ENCODE measurements around the gene ZEB1.

The ZEB1 gene

GRCh38 chr10:31390804-31391203, 71.8 kb downstream of the ZEB1 start:
- TF ChIP-seq, protein P1, sequence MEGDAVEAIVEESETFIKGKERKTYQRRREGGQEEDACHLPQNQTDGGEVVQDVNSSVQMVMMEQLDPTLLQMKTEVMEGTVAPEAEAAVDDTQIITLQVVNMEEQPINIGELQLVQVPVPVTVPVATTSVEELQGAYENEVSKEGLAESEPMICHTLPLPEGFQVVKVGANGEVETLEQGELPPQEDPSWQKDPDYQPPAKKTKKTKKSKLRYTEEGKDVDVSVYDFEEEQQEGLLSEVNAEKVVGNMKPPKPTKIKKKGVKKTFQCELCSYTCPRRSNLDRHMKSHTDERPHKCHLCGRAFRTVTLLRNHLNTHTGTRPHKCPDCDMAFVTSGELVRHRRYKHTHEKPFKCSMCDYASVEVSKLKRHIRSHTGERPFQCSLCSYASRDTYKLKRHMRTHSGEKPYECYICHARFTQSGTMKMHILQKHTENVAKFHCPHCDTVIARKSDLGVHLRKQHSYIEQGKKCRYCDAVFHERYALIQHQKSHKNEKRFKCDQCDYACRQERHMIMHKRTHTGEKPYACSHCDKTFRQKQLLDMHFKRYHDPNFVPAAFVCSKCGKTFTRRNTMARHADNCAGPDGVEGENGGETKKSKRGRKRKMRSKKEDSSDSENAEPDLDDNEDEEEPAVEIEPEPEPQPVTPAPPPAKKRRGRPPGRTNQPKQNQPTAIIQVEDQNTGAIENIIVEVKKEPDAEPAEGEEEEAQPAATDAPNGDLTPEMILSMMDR (conservative IDR thresholded peaks at IDR 0.05): no peak
- no peak for TF ChIP-seq ZFX (IDR thresholded peaks at IDR 0.05)
- no peak overlapping the region for H3K27ac ChIP-seq

DNA sequence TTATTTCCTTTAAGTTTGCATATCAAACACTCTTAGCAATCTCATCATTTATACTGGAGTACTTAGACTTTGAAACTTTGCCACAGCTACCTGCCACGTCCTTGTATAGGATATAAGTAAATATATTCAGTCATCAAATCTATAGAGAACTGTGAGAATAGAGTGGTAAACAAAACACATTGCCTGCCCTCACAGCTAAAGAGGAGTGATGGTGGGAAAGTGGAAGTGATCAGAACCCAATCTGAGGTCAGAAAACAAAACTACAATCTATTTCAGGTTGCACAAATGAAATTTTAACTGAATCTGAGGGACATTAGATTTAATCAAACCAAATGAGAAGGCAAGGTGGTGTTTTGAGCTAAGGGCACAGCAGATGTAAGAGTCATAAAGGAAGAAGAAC, 74.8 kb downstream of the ZEB1 start:
- no peak for TF ChIP-seq ZFX (IDR thresholded peaks at IDR 0.05)
- TF ChIP-seq, protein P1 (conservative IDR thresholded peaks at IDR 0.05): no peak
- no peak overlapping the region for H3K27ac ChIP-seq

DNA sequence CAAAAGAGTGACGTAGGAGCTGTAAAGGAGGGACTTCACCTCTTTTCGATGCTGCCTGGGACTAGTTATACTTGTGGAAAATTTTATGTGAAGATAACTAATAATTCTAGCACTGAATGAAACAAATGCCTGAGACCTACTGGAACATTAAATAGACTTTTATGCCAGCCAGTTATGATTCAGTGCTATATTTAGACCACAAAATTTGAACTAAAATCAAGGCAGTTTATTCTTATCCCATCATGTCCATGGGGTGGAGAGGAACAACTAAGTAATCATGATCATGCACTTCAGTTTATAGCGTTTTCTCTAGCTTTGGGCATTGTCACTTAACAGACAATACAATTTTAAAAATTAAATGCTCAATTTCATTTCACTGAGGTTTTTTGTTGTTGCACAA, 76.7 kb downstream of the ZEB1 start:
- TF ChIP-seq, protein P1 (conservative IDR thresholded peaks at IDR 0.05): no peak
- TF ChIP-seq ZFX (IDR thresholded peaks at IDR 0.05): no peak
- H3K27ac ChIP-seq: no peak overlapping the region

GRCh38 chr10:31396376-31396775, 77.4 kb downstream of the ZEB1 start:
- TF ChIP-seq, protein P1 (conservative IDR thresholded peaks at IDR 0.05): no peak
- no peak for TF ChIP-seq ZFX (IDR thresholded peaks at IDR 0.05)
- H3K27ac ChIP-seq: no peak overlapping the region

GRCh38 chr10:31397852-31398251, 78.8 kb downstream of the ZEB1 start:
- no peak overlapping the region for H3K27ac ChIP-seq
- TF ChIP-seq, protein P1 (conservative IDR thresholded peaks at IDR 0.05): no peak
- no peak for TF ChIP-seq ZFX (IDR thresholded peaks at IDR 0.05)

DNA sequence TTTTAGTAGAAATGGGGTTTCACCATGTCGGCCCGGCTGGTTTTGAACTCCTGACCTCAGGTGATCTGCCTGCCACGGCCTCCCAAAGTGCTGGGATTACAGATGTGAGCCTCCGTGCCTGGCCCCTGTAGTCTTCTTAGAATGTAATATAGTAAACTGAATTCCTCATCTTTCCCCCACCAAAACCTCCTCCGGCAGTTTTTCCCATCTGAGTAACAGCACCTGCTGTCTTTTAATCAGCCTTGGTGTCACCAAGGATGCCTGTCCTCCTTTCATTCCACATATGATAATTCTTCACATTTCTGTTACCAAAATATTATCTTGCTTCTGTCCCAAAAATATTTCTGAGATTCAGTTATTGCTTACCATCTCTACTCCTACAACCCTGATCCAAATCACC, 80.2 kb downstream of the ZEB1 start:
- H3K27ac ChIP-seq: no peak overlapping the region
- TF ChIP-seq ZFX (IDR thresholded peaks at IDR 0.05): no peak
- TF ChIP-seq, protein P1 (conservative IDR thresholded peaks at IDR 0.05): no peak

DNA sequence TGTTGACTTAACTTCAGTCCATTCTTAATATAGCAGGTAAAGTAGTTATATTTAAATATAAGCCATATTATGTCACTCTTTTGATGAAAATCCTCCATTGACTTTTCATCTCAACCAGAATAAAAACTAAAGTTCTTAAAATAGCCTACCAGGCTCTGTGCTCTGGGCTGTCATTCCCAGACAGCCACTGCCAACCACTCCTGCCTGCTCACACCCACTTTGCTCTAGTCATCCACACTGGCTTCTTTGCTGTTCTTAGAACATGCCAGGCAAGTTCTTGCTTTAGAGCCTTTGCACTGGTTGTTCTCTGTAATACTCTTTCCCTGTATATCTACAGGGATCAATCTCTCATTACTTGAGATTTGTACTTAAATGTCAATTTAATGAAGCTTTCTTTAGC, 80.6 kb downstream of the ZEB1 start:
- no peak overlapping the region for H3K27ac ChIP-seq
- TF ChIP-seq, protein P1 (conservative IDR thresholded peaks at IDR 0.05): no peak
- no peak for TF ChIP-seq ZFX (IDR thresholded peaks at IDR 0.05)
